ENCODE results near the gene EFEMP2.
"Not testable (repeated sequence)": the region's sequence is repeated elsewhere in the genome, so short reads cannot be mapped to it uniquely, and the experiment has no call there.

The EFEMP2 gene

GRCh38 chr11:65847746-65848145, 24.9 kb downstream of the EFEMP2 start:
- Histone ChIP-seq H3K27me3 (ENCODE audit: insufficient read depth, low read length) (no peaks in the 10 kb centered on the region), H3K4me3 (ENCODE audit: low read length) (no peak overlapping the region), H3K4me1 (ENCODE audit: insufficient read depth, low read length) (no peaks in the 10 kb centered on the region), H3K9me3 (ENCODE audit: low read length) (peaks cover 7% of the 10 kb centered on the region), H2AFZ (ENCODE audit: low read depth, low read length) (no peak overlapping the region), H3K36me3 (ENCODE audit: insufficient read depth, low read length) (peaks cover 6% of the 10 kb centered on the region)

DNA sequence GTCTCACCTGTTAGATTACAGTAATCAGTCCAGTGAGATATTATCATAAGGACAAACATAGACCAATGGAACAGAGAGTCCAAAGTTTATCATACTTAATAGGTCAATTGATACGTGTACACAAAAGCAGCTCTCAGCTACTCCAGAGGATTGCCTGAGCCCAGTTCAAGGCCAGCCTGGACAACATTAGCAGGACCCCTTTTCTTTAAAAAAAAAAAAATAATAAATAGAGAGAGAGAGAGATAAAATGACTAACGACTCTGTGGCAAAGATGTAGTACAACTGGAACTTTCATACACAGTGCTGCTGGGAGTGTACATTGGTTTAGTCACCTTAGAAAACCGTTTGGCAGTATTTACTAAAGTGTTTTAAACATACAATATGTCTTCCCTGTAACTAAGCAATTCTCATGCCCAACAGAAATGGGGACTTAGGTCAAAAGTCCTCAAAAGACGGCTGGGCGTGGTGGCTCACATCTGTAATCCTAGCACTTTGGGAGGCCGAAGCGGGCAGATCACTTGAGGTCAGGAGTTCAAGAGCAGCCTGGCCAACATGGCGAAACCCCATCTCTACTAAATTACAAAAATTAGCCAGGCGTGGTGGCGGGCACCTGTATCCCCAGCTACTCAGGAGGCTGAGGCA, 28.2 kb downstream of the EFEMP2 start:
- Histone ChIP-seq H3K4me3 (ENCODE audit: low read length) (no peak overlapping the region), H3K9me3 (ENCODE audit: low read length) (no peaks in the 10 kb centered on the region), H3K36me3 (ENCODE audit: insufficient read depth, low read length) (no peaks in the 10 kb centered on the region), H2AFZ (ENCODE audit: low read depth, low read length) (no peak overlapping the region), H3K27me3 (ENCODE audit: insufficient read depth, low read length) (no peaks in the 10 kb centered on the region), H3K4me1 (ENCODE audit: insufficient read depth, low read length) (no peaks in the 10 kb centered on the region)

DNA sequence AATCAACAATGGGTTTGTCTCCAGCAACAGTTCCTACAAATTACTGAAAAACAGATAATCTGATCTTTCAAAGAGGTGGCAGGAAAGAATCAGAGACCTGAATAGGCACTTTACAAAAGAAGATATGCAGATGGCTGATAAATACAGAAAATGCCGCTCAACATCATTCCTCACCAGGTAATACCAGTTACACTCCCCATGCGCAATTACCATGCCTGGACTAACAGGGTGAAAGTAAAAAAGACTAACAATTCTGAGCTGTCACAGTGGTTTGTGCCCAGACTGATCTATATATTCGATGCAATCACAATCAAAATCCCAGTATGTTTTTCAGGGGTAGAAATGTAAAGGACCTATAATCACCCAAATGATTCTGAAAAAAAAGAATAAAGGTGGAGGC, 28.8 kb downstream of the EFEMP2 start:
- no peak overlapping the region for H3K4me3 ChIP-seq (ENCODE audit: low read length)
- H3K27me3 ChIP-seq (ENCODE audit: insufficient read depth, low read length), result no peaks in the 10 kb centered on the region
- H3K4me1 ChIP-seq (ENCODE audit: insufficient read depth, low read length), result no peaks in the 10 kb centered on the region
- no peaks in the 10 kb centered on the region for H3K9me3 ChIP-seq (ENCODE audit: low read length)
- no peaks in the 10 kb centered on the region for H3K36me3 ChIP-seq (ENCODE audit: insufficient read depth, low read length)
- H2AFZ ChIP-seq (ENCODE audit: low read depth, low read length), result no peak overlapping the region

DNA sequence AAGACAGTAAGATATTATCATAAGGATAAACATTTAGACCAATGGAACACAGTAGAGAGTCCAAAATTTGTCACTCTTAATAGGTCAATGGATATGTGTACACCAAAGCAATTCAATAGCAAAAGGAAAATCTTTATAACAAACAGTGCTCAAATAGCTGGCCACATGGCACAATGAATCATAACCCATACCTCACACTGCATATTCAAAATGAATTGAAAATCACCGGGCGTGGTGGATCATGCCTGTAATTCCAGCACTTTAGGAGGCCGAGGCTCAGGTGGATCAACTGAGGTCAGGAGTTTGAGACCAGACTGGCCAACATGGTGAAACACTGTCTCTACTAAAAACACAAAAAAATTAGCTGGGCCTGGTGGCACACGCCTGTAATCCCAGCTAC, 30.5 kb downstream of the EFEMP2 start:
- no peaks in the 10 kb centered on the region for H3K4me1 ChIP-seq (ENCODE audit: insufficient read depth, low read length)
- no peaks in the 10 kb centered on the region for H3K27me3 ChIP-seq (ENCODE audit: insufficient read depth, low read length)
- no peaks in the 10 kb centered on the region for H3K9me3 ChIP-seq (ENCODE audit: low read length)
- no peaks in the 10 kb centered on the region for H3K36me3 ChIP-seq (ENCODE audit: insufficient read depth, low read length)
- no peak overlapping the region for H3K4me3 ChIP-seq (ENCODE audit: low read length)
- no peak overlapping the region for H2AFZ ChIP-seq (ENCODE audit: low read depth, low read length)

- no peaks in the 10 kb centered on the region for H3K36me3 ChIP-seq (ENCODE audit: insufficient read depth, low read length)
- peak overlapping the region; percentile 9 for H2AFZ ChIP-seq (ENCODE audit: low read depth, low read length)
- H3K4me3 ChIP-seq (ENCODE audit: low read length), result peak overlapping the region; percentile 50
- peaks cover 10% of the 10 kb centered on the region for H3K4me1 ChIP-seq (ENCODE audit: insufficient read depth, low read length)
- no peaks in the 10 kb centered on the region for H3K27me3 ChIP-seq (ENCODE audit: insufficient read depth, low read length)
- no peaks in the 10 kb centered on the region for H3K9me3 ChIP-seq (ENCODE audit: low read length)
Observed at GRCh38 chr11:65834202-65834601, 38.4 kb downstream of the EFEMP2 start.

- Histone ChIP-seq H2AFZ (ENCODE audit: low read depth, low read length) (peak within 1 kb of the TSS; percentile 9), H3K36me3 (ENCODE audit: insufficient read depth, low read length) (no peaks in the 10 kb centered on the region), H3K4me3 (ENCODE audit: low read length) (peak within 1 kb of the TSS; percentile 50), H3K9me3 (ENCODE audit: low read length) (no peaks in the 10 kb centered on the region), H3K4me1 (ENCODE audit: insufficient read depth, low read length) (peaks cover 10% of the 10 kb centered on the region), H3K27me3 (ENCODE audit: insufficient read depth, low read length) (no peaks in the 10 kb centered on the region)
Observed at GRCh38 chr11:65833297-65834030, 39.1 kb downstream of the EFEMP2 start, which contains the start of gene SNX32. TSS of gene SNX32 (plus strand) at chr11:65833963. CDS start at chr11:65834066, 103 bp downstream.

DNA sequence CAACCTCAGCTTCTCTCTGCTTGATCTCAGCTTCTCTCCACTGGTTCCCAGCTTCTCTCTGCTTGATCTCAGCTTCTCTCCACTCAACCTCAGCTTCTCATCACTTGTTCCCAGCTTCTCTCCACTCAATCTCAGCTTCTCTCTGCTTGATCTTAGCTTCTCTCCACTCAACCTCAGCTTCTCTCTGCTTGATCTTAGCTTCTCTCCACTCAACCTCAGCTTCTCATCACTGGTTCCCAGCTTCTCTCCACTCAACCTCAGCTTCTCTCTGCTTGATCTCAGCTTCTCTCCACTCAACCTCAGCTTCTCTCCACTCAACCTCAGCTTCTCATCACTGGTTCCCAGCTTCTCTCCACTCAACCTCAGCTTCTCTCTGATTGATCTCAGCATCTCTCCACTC, 40.4 kb downstream of the EFEMP2 start:
- not testable (repeated sequence) for H2AFZ ChIP-seq (ENCODE audit: low read depth, low read length); H3K9me3 ChIP-seq (ENCODE audit: low read length); H3K36me3 ChIP-seq (ENCODE audit: insufficient read depth, low read length); H3K27me3 ChIP-seq (ENCODE audit: insufficient read depth, low read length); H3K4me3 ChIP-seq (ENCODE audit: low read length)
- H3K4me1 ChIP-seq (ENCODE audit: insufficient read depth, low read length), result peaks cover 10% of the 10 kb centered on the region

DNA sequence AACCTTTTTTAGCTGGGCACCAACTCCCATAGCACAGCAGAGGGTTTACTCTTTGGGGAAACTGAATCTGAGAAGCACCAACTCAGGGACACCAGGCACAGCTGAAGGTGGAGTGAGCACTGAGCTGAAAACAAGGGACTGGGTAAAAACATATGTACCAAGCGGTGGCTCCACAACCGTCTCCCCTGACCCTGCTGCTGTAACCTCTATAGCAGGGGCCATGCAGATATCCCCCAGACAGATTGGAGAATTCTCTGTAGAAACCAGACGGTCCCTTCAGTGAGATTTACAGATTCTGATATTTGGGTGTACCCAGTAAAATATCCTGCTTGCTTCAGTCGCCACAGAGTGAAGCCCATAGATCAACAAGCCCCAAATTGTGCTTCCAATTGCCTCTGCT, 43.1 kb downstream of the EFEMP2 start:
- H3K27me3 ChIP-seq (ENCODE audit: insufficient read depth, low read length), result no peaks in the 10 kb centered on the region
- H3K36me3 ChIP-seq (ENCODE audit: insufficient read depth, low read length), result no peaks in the 10 kb centered on the region
- H3K4me1 ChIP-seq (ENCODE audit: insufficient read depth, low read length), result peaks cover 8% of the 10 kb centered on the region
- no peak overlapping the region for H3K4me3 ChIP-seq (ENCODE audit: low read length)
- no peaks in the 10 kb centered on the region for H3K9me3 ChIP-seq (ENCODE audit: low read length)
- H2AFZ ChIP-seq (ENCODE audit: low read depth, low read length), result no peak overlapping the region

- Histone ChIP-seq H3K9me3 (ENCODE audit: low read length) (no peaks in the 10 kb centered on the region), H2AFZ (ENCODE audit: low read depth, low read length) (no peak overlapping the region), H3K27me3 (ENCODE audit: insufficient read depth, low read length) (no peaks in the 10 kb centered on the region), H3K36me3 (ENCODE audit: insufficient read depth, low read length) (no peaks in the 10 kb centered on the region), H3K4me3 (ENCODE audit: low read length) (no peak overlapping the region), H3K4me1 (ENCODE audit: insufficient read depth, low read length) (no peaks in the 10 kb centered on the region)
Observed at GRCh38 chr11:65826984-65827735, 45.4 kb downstream of the EFEMP2 start.

GRCh38 chr11:65822776-65823528, 49.6 kb downstream of the EFEMP2 start:
- no peaks in the 10 kb centered on the region for H3K9me3 ChIP-seq (ENCODE audit: low read length)
- H3K4me1 ChIP-seq (ENCODE audit: insufficient read depth, low read length), result no peaks in the 10 kb centered on the region
- no peak overlapping the region for H2AFZ ChIP-seq (ENCODE audit: low read depth, low read length)
- no peaks in the 10 kb centered on the region for H3K27me3 ChIP-seq (ENCODE audit: insufficient read depth, low read length)
- H3K36me3 ChIP-seq (ENCODE audit: insufficient read depth, low read length), result no peaks in the 10 kb centered on the region
- no peak overlapping the region for H3K4me3 ChIP-seq (ENCODE audit: low read length)

DNA sequence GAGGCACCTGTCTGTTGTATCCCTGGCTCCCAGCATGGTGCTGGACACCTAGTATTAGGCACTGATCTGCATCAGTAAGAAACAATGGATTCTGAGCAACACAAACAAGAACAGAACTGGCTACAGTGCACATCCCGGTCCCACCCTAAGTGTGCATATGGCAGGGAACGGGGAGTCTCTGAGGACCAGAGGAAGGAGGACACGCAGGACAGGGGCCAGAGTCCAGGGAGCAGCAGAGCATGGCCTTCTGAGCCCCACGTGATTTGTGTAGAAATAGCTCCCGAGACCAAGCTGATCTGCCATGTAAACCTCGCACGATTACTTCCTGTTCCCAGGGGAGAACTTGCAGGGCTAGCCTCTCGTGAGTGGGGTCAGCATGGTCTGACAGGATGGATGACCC, 51.5 kb downstream of the EFEMP2 start:
- Histone ChIP-seq H3K27me3 (ENCODE audit: insufficient read depth, low read length) (no peaks in the 10 kb centered on the region), H3K4me1 (ENCODE audit: insufficient read depth, low read length) (peaks cover 3% of the 10 kb centered on the region), H2AFZ (ENCODE audit: low read depth, low read length) (no peak overlapping the region), H3K4me3 (ENCODE audit: low read length) (no peak overlapping the region), H3K9me3 (ENCODE audit: low read length) (no peaks in the 10 kb centered on the region), H3K36me3 (ENCODE audit: insufficient read depth, low read length) (no peaks in the 10 kb centered on the region)

GRCh38 chr11:65817835-65818680, 54.5 kb downstream of the EFEMP2 start:
- peaks cover 3% of the 10 kb centered on the region for H3K4me1 ChIP-seq (ENCODE audit: insufficient read depth, low read length)
- no peaks in the 10 kb centered on the region for H3K9me3 ChIP-seq (ENCODE audit: low read length)
- peak overlapping the region; percentile 98 for H2AFZ ChIP-seq (ENCODE audit: low read depth, low read length)
- no peaks in the 10 kb centered on the region for H3K36me3 ChIP-seq (ENCODE audit: insufficient read depth, low read length)
- no peaks in the 10 kb centered on the region for H3K27me3 ChIP-seq (ENCODE audit: insufficient read depth, low read length)
- peak overlapping the region; percentile 86 for H3K4me3 ChIP-seq (ENCODE audit: low read length)
